HCEC 1CT (cell line): ENCODE measurements around the gene ZNF514.
"Not testable (repeated sequence)": the region's sequence is repeated elsewhere in the genome, so short reads cannot be mapped to it uniquely, and the experiment has no call there.

Experiments
- DNase-seq: peaks from one replicate; pipeline ENCODE4 v3.0.0-alpha.2; 2017

Gene ZNF514

GRCh38 chr2:95159690-95160449 lies at the start of gene ZNF514:
TSS of gene ZNF514 (minus strand) at chr2:95159848. CDS start at chr2:95153253, 6,595 bp downstream.
- DNase-seq = peak; percentile 61

GRCh38 chr2:95208106-95208505 lies 48.5 kb upstream of the ZNF514 start:
- DNase-seq = peak; percentile 31

DNA sequence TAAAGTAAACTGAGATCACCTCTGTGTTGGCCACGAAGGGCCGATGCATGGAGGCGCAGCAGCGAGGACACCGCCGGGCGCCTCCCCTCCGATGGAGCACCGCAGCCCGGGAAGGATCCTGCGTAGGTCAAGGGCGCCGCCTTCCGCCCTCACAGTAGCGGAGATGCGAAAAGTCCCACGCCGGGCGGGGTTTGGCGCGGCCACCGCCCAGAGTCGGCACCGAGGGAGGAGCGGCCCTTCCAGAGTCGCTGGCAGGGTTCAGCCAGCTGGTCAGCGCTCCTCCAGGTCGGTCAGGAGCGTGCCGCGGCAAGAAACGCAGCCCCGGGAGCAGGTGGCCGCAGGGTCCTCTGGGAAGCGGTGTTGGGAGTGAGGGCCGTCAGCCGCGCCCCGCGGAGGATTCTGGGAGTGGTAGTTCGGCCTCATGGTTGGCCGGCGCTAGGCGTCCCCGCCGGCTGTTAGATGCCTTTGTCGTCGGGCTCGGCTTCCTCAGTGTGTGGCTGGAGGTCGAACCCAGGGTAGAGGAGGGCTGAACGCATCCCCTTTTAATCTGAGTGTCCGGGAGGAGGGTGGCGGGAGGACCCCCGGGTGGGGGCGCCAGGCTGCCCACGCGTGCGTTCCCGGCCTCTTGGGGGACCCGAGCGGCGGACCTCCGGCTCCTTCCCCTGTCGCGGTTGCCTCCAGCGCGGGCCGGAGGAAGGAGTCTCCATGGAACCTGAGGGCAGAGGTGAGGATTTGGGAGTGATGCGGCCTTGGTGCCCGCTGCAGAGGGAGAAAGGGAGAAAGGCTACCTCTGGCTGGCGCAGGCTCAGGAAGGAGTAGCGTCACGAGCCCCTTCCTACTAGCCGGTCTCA lies 47.7 kb upstream of the ZNF514 start, which contains the start of gene ZNF892:
Gene ZNF892, plus strand, starts transcription at position 411 of the 851 bp plus-strand sequence. Its CDS starts 295 bp downstream, at position 706.
- DNase-seq = peak; percentile 90

- no peak for DNase-seq
Observed at GRCh38 chr2:95206096-95206495, 46.4 kb upstream of the ZNF514 start.

DNA sequence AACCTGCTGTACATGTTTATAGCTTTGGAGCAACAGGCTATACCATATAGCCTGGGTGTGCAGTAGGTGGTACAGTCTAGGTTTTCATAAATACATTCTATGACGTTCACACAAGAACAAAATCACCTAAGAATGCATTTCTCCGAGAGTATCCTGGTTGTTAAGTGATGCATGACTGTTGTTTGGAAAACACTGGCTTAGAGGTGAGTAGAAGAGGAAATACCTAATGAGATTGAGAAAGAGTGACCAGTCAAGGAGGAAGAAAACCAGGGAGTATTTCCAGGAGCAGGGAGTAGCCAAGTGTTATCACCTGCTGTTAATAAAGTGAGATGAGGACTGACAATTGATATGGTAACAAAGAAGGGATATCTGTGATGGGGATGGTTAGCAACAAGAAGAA lies 44.7 kb upstream of the ZNF514 start:
- no peak for DNase-seq

- no peak for DNase-seq
Observed at GRCh38 chr2:95203911-95204310, 44.3 kb upstream of the ZNF514 start.

DNA sequence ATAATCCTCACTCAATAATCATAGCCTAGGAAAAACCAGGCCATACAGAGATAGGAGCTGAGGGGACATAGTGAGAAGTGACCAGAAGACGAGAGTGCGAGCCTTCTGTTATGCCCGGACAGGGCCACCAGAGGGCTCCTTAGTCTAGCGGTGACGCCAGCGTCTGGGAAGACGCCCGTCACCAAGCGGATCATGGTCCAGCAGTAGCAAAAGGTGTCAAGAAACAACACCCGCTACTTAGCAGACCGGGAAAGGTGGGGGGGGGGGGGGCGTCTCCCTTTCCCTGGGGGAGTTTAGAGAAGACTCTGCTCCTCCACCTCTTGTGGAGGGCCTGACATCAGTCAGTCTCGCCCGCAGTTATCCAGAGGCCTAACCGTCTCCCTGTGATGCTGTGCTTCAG lies 33.3 kb upstream of the ZNF514 start:
- DNase-seq = not testable (repeated sequence)

DNA sequence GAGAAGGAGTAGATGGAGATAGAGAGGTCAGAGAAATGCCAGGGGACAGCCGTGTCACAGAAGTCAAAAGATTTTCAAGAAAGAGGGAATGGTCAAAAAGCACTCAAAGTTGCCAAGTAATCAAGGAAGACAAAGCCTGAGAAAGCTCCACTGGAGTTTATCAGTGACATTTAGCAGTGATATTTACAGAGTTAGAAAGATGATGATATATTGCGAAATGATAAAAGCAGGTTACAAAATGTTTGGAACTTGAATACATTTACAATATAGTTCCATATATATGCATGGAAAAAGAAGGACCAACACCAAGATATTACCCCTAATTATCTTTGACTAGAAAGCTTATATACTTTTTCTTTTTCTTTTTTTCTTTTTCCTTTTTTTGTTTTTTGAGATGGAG lies 26.3 kb upstream of the ZNF514 start:
- no peak for DNase-seq

DNA sequence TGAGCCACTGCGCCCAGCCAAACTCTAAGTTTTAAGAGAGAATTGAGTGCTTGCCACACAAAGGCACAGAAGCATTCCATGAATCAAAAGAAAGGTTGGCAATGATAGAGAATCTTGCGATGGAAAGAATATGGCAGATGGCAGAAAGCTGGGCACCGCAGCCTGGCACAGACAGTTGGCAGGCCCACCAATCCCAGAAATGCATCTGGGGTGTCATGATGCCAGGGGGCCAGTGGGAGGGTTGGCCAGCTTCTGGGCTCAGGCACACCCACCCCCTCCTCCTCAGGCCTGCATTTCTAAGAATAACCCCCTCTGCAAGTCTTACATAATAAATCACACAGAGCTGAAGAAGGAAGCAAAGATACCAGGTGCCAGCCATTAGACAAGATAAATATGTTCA lies 25.5 kb upstream of the ZNF514 start:
- no peak for DNase-seq

- no peak for DNase-seq
Observed at GRCh38 chr2:95181774-95182173, 22.1 kb upstream of the ZNF514 start.

GRCh38 chr2:95179451-95179850 lies 19.8 kb upstream of the ZNF514 start:
- DNase-seq = no peak

- peak; percentile 53 for DNase-seq
Observed at GRCh38 chr2:95174031-95174542, 14.4 kb upstream of the ZNF514 start.

- DNase-seq = no peak
Observed at GRCh38 chr2:95171902-95172301, 12.3 kb upstream of the ZNF514 start.

DNA sequence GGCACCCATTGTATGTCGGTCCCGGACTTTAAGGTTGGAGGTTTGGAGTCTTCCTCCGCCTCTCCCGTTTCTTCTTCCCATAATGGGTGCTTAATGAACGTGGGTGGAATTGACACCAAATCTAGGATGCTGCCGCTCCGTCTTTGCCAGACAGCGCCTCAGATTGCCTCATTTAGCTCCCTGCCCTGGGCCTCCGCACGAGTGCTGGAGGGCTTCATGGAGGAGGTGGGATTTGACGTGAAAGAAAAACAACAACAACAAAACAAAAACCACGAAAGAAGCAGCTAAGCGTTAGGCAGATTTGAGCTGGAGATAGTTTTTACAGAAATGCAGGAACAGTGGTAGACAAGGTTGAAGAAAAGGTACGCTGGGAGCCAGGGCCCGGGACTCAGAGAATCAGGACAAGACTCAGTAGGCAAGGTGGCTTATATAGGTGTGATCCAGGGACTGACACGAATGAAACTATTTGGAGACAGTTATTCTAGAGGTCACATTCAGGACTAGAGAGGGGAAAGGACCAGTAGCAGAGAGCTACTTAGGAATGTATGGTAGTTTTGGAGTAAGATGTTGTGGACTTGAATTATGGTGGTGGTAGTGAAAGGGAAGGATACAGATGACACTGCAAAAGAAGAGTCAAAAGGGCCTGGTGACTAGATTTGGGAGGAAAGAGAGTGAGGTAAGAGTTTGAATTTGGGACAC lies 6.6 kb upstream of the ZNF514 start:
- peak; percentile 11 for DNase-seq

GRCh38 chr2:95165371-95166064 lies 5.9 kb upstream of the ZNF514 start, which contains the start of gene ZNF2:
TSS of gene ZNF2 (plus strand) at chr2:95165809. CDS start at chr2:95176227, 10,418 bp downstream.
- peak; percentile 96 for DNase-seq

DNA sequence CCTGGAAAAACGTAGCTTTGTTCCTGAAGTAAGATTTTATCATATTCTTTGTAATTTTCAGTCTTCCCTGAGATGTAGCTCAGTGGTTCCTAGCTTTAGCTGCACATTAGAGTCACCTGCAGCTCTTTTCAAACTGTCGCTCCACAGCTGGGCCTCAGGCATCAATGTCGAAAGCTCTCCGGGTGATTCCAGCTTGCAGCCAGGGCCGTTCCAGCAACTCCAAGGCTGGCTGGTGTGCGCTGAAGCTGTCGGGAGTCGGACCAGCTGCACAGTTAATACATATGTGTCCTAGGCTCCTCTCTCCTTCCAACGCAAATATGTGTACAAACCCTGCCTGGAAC lies 5.4 kb upstream of the ZNF514 start:
- DNase-seq = no peak

DNA sequence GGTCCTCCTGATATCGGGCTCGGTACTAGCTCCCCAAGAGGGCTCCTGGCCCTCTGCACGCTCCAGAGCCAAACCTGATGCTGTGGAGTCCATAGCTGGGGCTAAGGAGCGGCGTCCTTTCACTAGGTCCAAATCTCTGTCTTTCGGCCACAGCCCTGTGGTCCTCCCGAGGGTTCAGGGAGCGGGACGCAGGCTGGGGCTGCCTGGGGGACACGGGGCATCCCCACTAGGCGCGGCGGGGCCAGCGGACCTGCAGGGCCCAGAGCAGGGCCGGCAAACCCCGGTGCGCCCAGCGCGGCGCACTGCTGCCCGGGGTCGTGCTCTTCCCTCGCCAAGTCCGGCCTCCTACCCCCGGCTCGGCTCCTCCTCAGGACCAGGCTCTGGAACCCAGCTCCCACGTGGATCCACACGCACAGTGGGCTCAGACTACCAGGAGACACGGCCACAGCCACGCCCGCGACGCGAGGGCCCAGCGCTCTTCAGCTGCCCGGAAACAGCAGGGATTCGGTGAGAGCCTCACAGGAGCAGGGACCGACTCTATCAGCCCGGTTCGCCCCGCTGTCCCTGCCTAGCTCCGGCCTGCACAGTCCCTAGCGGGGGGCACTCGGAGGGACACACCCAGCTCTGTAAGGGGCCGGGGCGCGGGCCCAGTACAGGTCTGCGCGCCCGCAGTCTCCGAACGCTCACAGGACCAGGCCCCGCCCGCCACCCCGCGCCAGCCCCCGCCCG lies 593 bp downstream of the ZNF514 start:
- DNase-seq = peak; percentile 47

DNA sequence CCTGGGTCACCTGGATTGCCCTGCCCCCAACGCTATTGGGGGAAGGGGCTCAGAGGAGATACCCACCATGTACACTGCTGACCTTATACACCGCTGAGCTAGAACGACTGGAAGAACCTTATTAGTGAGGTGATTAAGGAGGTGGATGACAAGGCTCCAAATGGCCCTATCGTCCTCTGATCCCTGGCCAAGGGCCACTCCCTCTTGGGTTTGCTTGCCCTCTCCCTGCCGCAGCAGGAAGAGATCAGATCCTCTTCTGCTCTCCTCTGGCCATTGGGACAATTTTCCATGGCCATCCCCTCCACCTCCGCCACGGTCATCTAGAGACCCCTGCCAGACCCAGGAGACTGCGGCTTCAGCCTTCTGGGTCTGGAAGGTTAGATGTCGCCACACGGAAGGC lies 1.2 kb downstream of the ZNF514 start:
- DNase-seq = no peak

DNA sequence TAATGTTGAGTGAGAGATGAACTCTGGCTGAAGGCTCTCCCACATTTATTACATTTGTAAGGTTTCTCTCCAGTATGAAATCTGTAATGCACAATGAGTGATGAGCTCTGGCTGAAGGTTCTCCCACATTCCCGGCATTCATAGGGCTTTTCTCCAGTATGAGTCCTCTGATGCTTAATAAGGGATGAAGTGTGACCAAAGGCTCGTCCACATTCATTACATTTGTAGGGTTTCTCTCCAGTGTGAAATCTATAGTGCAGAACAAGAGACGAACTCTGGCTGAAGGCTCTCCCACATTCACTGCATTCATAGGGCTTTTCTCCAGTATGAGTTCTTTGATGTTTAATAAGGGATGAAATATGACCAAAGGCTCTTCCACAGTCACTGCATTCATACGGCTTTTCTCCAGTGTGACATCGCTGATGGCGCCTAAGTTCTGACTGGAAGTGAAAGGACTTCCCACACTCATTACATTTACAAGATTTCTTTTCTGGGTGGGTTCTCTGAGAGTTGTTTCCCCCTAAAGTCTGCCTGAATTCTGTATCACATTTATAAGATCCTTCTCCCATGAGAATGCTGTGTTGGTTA lies 10.2 kb downstream of the ZNF514 start:
- DNase-seq = no peak

DNA sequence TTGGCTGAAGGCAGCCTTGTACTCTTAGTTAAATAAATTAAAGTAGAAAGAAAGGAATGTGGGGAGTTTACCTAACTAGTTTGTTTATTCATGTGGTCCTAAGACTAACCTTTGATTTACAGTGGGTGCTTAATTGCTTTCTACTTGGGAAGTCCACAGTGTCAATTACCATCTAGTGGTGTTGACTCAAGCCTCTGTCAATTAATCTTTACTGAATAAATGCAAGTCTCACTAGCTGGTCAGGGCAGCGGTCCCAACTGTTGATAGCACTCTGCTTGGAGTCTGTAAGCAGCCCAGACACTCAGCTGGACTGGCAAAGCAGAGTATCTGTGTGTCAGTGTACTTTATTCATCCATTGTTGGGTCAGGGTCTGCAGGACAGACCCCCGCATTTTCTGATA lies 15.8 kb downstream of the ZNF514 start:
- DNase-seq = no peak

DNA sequence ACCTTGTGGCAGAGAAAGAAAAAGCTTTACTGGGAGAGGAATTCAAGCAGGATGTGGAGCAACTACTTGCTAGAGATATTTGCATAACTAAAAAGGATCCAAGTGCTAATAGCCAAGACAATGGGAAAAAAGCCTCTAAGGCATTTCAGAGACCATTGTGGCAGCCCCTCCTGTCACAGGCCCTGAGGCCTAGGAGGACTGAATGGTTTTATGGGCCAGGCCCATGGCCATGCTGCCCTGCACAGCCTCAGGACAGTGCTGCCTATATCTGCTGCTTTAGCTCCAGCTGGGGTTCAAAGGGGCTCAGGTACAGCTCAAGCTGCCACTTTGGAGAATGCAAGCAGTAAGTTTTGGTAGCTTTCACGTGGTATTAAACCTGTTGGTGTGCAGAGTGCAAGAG lies 20.9 kb downstream of the ZNF514 start:
- no peak for DNase-seq

GRCh38 chr2:95122197-95122551 lies 37.5 kb downstream of the ZNF514 start:
- no peak for DNase-seq
